Stimulated activated CD8-positive, alpha-beta memory T cell treated with anti-CD3 and anti-CD28 coated beads, Interleukin-15, amount 100 ng/mL, for 24 hours (primary cell): ENCODE measurements around the gene PTPN1.
"Not testable (repeated sequence)": the region's sequence is repeated elsewhere in the genome, so short reads cannot be mapped to it uniquely, and the experiment has no call there.

Experiments used
- DNase-seq: peaks from one replicate; pipeline ENCODE4 v3.0.0-alpha.2; 2020; ENCODE audit warnings: low read depth

PTPN1 gene

GRCh38 chr20:50592282-50593004, 82.3 kb downstream of the PTPN1 start:
- DNase-seq = no peak

DNA sequence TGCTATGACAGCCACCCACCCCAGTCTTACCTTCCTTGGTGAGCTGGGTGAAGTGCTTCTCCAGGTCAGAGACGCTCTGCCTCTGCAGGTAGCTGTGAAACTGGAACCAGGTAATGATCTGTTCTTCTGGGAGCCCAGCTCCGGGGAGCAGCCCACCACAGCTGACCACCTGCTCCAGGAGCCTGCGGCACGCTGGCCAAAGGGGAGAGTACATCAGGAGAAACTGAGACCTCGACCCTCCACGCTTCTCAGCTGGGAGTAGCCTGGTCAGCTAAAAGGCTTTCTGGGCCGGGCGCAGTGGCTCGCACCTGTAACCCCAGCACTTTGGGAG, 82.8 kb downstream of the PTPN1 start:
- no peak for DNase-seq

DNA sequence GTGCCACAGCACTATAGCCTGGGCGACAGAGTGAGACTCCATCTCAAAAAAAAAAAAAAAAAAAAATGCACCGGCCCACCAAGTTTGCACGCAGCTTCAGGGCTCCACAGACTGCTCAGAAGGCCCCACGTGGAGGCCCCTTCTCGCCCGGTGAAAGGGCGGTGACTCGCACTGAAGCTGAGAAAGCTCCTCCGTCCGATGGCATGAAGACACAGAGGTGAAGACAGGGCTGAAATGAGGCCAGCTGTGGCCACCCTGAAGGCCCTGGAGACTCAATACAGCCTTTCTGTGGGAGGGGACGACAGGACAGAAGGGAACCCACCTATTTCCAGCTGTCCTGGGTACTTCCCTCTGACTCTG, 84.0 kb downstream of the PTPN1 start:
- no peak for DNase-seq

GRCh38 chr20:50594591-50595432, 84.6 kb downstream of the PTPN1 start:
- no peak for DNase-seq

DNA sequence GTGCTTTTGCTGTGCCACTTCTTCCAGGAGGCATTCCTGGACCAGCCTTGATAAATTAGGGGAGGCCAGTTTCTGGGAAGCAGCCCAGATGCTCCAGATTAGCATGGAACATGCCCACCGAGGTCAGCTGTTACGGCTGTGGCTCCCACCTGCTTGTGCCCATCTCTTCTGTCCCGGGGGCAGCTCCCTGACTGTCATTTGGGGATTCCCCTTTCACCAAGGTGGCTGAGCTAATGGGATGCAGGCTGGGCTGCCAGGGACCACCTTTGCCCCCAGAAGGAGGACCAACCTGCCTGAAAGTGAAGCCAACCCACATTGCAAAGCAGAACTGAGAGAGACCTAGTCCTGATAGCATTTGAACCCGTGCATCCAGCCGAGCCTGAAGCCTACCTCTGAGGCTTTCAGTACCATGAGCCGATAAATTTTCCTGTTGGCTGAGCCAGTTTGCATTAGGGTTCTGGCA, 85.3 kb downstream of the PTPN1 start:
- no peak for DNase-seq

- no peak for DNase-seq
Measured at GRCh38 chr20:50595988-50596693, 86.0 kb downstream of the PTPN1 start.

DNA sequence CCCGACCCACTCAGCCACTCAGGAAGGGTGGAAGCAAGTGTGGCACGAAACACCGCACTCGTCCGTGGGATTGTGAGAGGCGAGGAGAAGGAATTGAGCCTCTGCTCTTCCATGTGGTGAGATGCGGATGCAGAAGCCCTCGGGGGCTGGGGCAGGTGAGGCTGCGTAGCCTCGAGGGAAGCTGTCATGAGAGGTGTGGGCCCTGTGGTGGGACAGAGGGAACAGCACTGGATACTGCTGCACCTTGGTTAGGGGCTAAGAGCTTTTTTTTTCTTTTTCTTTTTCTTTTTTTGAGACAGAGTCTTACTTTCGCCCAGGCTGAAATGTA, 86.5 kb downstream of the PTPN1 start:
- DNase-seq = no peak

- DNase-seq = no peak
Measured at GRCh38 chr20:50597406-50597969, 87.3 kb downstream of the PTPN1 start.

DNA sequence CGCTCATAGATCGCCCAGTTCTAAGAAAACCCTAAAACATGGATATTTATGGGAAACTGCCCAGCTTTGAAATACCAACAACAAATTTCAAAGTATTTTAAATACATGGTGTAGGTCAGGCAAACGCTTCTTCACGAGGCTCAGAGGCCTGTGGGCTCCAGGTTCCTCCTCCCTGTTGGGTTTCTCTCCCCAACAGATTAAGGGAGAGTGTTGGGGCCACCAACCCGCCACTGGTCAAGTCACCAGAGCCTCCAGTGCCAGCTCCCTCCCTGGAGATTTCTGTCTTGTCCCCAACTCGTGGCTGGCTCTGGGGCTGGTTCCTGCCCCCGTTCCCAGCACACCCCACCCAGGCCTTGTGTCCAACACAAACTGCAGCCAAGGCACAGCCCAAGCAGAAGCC, 87.9 kb downstream of the PTPN1 start:
- DNase-seq = no peak

GRCh38 chr20:50598768-50599167, 88.6 kb downstream of the PTPN1 start:
- not testable (repeated sequence) for DNase-seq

GRCh38 chr20:50600281-50600895, 90.2 kb downstream of the PTPN1 start:
- DNase-seq = no peak

GRCh38 chr20:50601511-50602431, 91.6 kb downstream of the PTPN1 start:
- no peak for DNase-seq

GRCh38 chr20:50602432-50603088, 92.4 kb downstream of the PTPN1 start:
- DNase-seq = no peak

DNA sequence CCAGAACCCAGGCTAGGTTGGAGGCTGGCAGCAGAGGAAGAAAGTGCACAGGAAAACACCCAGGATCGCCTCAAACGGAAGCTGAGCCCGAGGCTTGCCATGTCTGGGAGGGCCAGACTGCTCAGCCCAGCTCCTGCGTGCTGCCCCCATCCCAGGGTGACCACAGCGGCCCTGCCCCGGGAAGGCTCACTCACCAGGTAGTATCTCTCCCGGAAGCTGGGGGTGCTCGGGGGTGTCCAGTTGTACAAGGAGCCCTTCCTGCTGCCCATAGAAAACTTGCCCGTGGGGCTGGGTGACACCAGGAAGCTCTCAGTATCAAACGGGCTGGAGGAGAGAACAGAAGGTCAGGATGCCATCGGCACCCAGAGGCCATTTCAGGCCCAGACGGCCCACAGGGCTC, 94.3 kb downstream of the PTPN1 start:
- DNase-seq = no peak

DNA sequence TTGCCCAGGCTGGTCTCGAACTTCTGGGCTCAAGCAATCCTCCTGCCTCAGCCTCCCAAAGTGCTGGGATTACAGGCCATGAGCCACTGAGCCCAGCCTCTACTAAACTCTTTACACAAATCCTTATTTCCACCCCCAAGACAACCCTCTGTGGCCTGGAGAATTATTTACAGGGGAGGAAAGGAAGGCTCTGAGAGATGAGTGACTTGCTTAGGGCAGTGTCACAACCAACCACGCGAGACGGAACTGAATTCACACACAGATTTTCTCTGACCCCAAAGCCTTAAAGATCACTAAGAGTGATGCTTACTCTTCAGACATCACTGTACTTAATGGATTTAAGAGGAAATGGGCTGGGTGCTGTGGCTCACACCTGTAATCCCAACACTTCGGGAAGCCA, 95.0 kb downstream of the PTPN1 start:
- no peak for DNase-seq

DNA sequence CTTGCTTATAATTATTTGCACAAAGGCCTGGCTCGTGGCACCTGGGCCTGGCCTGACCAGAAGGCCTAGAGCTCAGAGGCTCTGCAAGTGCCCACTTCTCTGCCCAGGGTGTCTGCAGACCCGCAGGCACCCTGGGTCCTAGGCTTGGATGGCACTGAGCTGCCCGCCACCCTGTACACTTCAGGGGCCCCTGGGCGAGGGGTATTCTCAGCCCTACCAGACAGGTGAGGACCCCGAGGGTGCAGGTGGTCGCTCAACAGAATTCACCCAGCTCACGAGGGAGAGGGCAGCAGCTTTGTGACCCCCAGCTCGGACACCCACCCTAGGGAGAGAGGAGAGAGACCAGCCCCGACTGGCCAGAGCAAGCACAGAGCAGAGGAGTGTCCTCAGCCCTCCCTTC, 97.3 kb downstream of the PTPN1 start:
- DNase-seq = no peak

GRCh38 chr20:50607850-50608749, 97.9 kb downstream of the PTPN1 start:
- no peak for DNase-seq

GRCh38 chr20:50608750-50609104, 98.5 kb downstream of the PTPN1 start:
- no peak for DNase-seq

- DNase-seq = no peak
Measured at GRCh38 chr20:50609438-50609989, 99.3 kb downstream of the PTPN1 start.
